ENCODE results near the gene SLMAP. TPM values are rescaled to one million over a fixed set of nuclear protein-coding genes. Genes with fewer than 3 reads are reported as not detected.

The SLMAP gene
- total and polyA plus RNA-seq, 2 experiments from 2014 or later: 32.1 to 73.0 TPM

DNA sequence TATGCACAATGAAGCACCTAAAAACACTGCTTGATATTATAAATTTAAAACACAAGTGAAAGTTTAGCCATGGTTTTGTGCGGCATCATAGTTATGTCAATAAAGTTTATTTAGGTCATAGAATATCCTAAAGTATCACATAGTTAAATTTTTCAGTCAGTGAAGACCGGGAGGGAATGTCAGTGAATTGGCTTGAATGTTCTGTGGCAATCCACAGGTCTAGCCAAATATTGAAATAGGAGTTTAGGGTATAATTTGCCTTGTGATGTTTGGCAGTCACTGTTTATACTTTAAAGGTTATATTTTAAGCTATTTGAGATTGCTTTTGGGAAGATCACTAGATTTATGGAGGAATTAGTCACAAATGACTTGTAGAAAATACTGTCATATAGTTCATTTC is 172.4 kb downstream of the SLMAP start:
- H3K4me3 ChIP-seq: no peak overlapping the region
- peaks cover 4% of the 10 kb centered on the region; the same call in 2 of the 3 replicates for H3K4me1 Mint-ChIP-seq
- DNase-seq (ENCODE audit: low spot score) (no peak), ATAC-seq (no peak)
- no peak overlapping the region for H2AFZ ChIP-seq
- H3K27ac ChIP-seq (ENCODE audit: low read depth): no peak overlapping the region
- H3K36me3 ChIP-seq (ENCODE audit: insufficient read depth): peaks cover 5% of the 10 kb centered on the region
- no peak overlapping the region for H3K4me2 ChIP-seq
- no peaks in the 10 kb centered on the region for H3K27me3 ChIP-seq (ENCODE audit: insufficient read depth)
- TF ChIP-seq JUNB (IDR thresholded peaks at IDR 0.05; ENCODE audit: unreplicated experiment) (no peak), EZH2 (IDR thresholded peaks at IDR 0.05; ENCODE audit: low read depth, unreplicated experiment) (no peak), NANOG (IDR thresholded peaks at IDR 0.05; ENCODE audit: borderline replicate concordance) (no peak), ZNF331 (CRISPR knock-in tag; IDR thresholded peaks at IDR 0.05; ENCODE audit: low read depth) (no peak), EZH2phosphoT487 (IDR thresholded peaks at IDR 0.05; ENCODE audit: unreplicated experiment) (no peak), ZNF114 (CRISPR knock-in tag; IDR thresholded peaks at IDR 0.05) (no peak), POLR2AphosphoS5 (IDR thresholded peaks at IDR 0.05; ENCODE audit: low read depth) (no peak), STAT1 (IDR thresholded peaks at IDR 0.05; ENCODE audit: unreplicated experiment) (no peak), CREB1 (CRISPR knock-in tag; IDR thresholded peaks at IDR 0.05; ENCODE audit: low read depth) (no peak)
- TF ChIP-seq, protein P1, sequence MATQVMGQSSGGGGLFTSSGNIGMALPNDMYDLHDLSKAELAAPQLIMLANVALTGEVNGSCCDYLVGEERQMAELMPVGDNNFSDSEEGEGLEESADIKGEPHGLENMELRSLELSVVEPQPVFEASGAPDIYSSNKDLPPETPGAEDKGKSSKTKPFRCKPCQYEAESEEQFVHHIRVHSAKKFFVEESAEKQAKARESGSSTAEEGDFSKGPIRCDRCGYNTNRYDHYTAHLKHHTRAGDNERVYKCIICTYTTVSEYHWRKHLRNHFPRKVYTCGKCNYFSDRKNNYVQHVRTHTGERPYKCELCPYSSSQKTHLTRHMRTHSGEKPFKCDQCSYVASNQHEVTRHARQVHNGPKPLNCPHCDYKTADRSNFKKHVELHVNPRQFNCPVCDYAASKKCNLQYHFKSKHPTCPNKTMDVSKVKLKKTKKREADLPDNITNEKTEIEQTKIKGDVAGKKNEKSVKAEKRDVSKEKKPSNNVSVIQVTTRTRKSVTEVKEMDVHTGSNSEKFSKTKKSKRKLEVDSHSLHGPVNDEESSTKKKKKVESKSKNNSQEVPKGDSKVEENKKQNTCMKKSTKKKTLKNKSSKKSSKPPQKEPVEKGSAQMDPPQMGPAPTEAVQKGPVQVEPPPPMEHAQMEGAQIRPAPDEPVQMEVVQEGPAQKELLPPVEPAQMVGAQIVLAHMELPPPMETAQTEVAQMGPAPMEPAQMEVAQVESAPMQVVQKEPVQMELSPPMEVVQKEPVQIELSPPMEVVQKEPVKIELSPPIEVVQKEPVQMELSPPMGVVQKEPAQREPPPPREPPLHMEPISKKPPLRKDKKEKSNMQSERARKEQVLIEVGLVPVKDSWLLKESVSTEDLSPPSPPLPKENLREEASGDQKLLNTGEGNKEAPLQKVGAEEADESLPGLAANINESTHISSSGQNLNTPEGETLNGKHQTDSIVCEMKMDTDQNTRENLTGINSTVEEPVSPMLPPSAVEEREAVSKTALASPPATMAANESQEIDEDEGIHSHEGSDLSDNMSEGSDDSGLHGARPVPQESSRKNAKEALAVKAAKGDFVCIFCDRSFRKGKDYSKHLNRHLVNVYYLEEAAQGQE (IDR thresholded peaks at IDR 0.05; ENCODE audit: unreplicated experiment): no peak
- TF ChIP-seq, protein P2, sequence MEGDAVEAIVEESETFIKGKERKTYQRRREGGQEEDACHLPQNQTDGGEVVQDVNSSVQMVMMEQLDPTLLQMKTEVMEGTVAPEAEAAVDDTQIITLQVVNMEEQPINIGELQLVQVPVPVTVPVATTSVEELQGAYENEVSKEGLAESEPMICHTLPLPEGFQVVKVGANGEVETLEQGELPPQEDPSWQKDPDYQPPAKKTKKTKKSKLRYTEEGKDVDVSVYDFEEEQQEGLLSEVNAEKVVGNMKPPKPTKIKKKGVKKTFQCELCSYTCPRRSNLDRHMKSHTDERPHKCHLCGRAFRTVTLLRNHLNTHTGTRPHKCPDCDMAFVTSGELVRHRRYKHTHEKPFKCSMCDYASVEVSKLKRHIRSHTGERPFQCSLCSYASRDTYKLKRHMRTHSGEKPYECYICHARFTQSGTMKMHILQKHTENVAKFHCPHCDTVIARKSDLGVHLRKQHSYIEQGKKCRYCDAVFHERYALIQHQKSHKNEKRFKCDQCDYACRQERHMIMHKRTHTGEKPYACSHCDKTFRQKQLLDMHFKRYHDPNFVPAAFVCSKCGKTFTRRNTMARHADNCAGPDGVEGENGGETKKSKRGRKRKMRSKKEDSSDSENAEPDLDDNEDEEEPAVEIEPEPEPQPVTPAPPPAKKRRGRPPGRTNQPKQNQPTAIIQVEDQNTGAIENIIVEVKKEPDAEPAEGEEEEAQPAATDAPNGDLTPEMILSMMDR (conservative IDR thresholded peaks at IDR 0.05; ENCODE audit: low read depth in 2 of 2): no peak
- TF ChIP-seq, protein P3, sequence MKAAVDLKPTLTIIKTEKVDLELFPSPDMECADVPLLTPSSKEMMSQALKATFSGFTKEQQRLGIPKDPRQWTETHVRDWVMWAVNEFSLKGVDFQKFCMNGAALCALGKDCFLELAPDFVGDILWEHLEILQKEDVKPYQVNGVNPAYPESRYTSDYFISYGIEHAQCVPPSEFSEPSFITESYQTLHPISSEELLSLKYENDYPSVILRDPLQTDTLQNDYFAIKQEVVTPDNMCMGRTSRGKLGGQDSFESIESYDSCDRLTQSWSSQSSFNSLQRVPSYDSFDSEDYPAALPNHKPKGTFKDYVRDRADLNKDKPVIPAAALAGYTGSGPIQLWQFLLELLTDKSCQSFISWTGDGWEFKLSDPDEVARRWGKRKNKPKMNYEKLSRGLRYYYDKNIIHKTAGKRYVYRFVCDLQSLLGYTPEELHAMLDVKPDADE (IDR thresholded peaks at IDR 0.05): no peak
- TF ChIP-seq, protein P4, sequence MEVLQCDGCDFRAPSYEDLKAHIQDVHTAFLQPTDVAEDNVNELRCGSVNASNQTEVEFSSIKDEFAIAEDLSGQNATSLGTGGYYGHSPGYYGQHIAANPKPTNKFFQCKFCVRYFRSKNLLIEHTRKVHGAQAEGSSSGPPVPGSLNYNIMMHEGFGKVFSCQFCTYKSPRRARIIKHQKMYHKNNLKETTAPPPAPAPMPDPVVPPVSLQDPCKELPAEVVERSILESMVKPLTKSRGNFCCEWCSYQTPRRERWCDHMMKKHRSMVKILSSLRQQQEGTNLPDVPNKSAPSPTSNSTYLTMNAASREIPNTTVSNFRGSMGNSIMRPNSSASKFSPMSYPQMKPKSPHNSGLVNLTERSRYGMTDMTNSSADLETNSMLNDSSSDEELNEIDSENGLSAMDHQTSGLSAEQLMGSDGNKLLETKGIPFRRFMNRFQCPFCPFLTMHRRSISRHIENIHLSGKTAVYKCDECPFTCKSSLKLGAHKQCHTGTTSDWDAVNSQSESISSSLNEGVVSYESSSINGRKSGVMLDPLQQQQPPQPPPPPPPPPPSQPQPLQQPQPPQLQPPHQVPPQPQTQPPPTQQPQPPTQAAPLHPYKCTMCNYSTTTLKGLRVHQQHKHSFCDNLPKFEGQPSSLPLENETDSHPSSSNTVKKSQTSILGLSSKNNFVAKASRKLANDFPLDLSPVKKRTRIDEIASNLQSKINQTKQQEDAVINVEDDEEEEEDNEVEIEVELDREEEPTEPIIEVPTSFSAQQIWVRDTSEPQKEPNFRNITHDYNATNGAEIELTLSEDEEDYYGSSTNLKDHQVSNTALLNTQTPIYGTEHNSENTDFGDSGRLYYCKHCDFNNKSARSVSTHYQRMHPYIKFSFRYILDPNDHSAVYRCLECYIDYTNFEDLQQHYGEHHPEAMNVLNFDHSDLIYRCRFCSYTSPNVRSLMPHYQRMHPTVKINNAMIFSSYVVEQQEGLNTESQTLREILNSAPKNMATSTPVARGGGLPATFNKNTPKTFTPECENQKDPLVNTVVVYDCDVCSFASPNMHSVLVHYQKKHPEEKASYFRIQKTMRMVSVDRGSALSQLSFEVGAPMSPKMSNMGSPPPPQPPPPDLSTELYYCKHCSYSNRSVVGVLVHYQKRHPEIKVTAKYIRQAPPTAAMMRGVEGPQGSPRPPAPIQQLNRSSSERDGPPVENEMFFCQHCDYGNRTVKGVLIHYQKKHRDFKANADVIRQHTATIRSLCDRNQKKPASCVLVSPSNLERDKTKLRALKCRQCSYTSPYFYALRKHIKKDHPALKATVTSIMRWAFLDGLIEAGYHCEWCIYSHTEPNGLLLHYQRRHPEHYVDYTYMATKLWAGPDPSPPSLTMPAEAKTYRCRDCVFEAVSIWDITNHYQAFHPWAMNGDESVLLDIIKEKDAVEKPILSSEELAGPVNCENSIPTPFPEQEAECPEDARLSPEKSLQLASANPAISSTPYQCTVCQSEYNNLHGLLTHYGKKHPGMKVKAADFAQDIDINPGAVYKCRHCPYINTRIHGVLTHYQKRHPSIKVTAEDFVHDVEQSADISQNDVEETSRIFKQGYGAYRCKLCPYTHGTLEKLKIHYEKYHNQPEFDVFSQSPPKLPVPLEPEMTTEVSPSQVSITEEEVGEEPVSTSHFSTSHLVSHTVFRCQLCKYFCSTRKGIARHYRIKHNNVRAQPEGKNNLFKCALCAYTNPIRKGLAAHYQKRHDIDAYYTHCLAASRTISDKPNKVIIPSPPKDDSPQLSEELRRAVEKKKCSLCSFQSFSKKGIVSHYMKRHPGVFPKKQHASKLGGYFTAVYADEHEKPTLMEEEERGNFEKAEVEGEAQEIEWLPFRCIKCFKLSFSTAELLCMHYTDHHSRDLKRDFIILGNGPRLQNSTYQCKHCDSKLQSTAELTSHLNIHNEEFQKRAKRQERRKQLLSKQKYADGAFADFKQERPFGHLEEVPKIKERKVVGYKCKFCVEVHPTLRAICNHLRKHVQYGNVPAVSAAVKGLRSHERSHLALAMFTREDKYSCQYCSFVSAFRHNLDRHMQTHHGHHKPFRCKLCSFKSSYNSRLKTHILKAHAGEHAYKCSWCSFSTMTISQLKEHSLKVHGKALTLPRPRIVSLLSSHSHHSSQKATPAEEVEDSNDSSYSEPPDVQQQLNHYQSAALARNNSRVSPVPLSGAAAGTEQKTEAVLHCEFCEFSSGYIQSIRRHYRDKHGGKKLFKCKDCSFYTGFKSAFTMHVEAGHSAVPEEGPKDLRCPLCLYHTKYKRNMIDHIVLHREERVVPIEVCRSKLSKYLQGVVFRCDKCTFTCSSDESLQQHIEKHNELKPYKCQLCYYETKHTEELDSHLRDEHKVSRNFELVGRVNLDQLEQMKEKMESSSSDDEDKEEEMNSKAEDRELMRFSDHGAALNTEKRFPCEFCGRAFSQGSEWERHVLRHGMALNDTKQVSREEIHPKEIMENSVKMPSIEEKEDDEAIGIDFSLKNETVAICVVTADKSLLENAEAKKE (CRISPR knock-in tag; IDR thresholded peaks at IDR 0.05): no peak
- H4K20me1 ChIP-seq (replicated peaks; ENCODE audit: insufficient read depth): peaks cover 5% of the 10 kb centered on the region; the same call in 1 of the 2 replicates
- H3K4me1 ChIP-seq (ENCODE audit: insufficient read depth): peaks cover 5% of the 10 kb centered on the region
- H3K9me2 ChIP-seq (ENCODE audit: insufficient read depth): no peaks in the 10 kb centered on the region; the same call in 1 of the 2 replicates
- no peaks in the 10 kb centered on the region for H3K9me3 Mint-ChIP-seq
- H3K27ac Mint-ChIP-seq: no peak overlapping the region
- peaks cover 8% of the 10 kb centered on the region for H3K36me3 Mint-ChIP-seq (ENCODE audit: low read depth)
- H3K4me3 Mint-ChIP-seq: no peak overlapping the region
- H3K79me2 ChIP-seq (replicated peaks; ENCODE audit: insufficient read depth): no peaks in the 10 kb centered on the region
- no peaks in the 10 kb centered on the region; the same call in 1 of the 2 replicates for H3F3A ChIP-seq (replicated peaks; ENCODE audit: low read depth)
- H3K27me3 Mint-ChIP-seq (ENCODE audit: insufficient read depth, low read depth, poor library complexity): peaks cover 2% of the 10 kb centered on the region
